GM19324 (cell line): ENCODE measurements around the gene MAPK13.
"Not testable (repeated sequence)": the region's sequence is repeated elsewhere in the genome, so short reads cannot be mapped to it uniquely, and the experiment has no call there.

Experiments used
- ATAC-seq: cut with Tn5 transposase; IDR thresholded peaks from one replicate; pipeline ENCODE4 v1.9.1; 2021; ENCODE audit warnings: mild to moderate bottlenecking, moderate library complexity; ENCODE audit not compliant: unreplicated experiment, low FRiP score

Gene MAPK13

GRCh38 chr6:36129941-36130666 is at the start of gene MAPK13:
Gene MAPK13 (plus strand): TSS chr6:36130513. CDS start chr6:36130583, 70 bp downstream.
- ATAC-seq = no peak

- ATAC-seq = no peak
These were observed 48.0 kb upstream of the MAPK13 start for GRCh38 chr6:36082318-36082717.

GRCh38 chr6:36083446-36083845 is 46.9 kb upstream of the MAPK13 start:
- no peak for ATAC-seq

GRCh38 chr6:36088204-36088603 is 42.1 kb upstream of the MAPK13 start:
- not testable (repeated sequence) for ATAC-seq

GRCh38 chr6:36089048-36089447 is 41.3 kb upstream of the MAPK13 start:
- no peak for ATAC-seq

GRCh38 chr6:36094238-36094637 is 36.1 kb upstream of the MAPK13 start:
- no peak for ATAC-seq

- ATAC-seq = no peak
These were observed 35.4 kb upstream of the MAPK13 start for GRCh38 chr6:36094753-36095496.

GRCh38 chr6:36095497-36096391 is 34.6 kb upstream of the MAPK13 start:
- no peak for ATAC-seq

- no peak for ATAC-seq
These were observed 31.9 kb upstream of the MAPK13 start for GRCh38 chr6:36098253-36098919.

GRCh38 chr6:36098920-36099647 is 31.2 kb upstream of the MAPK13 start:
- ATAC-seq = no peak

- ATAC-seq = no peak
These were observed 30.3 kb upstream of the MAPK13 start for GRCh38 chr6:36099869-36100483.

GRCh38 chr6:36101691-36102090 is 28.6 kb upstream of the MAPK13 start:
- no peak for ATAC-seq

GRCh38 chr6:36102853-36103252 is 27.5 kb upstream of the MAPK13 start:
- no peak for ATAC-seq

- ATAC-seq = no peak
These were observed 25.5 kb upstream of the MAPK13 start for GRCh38 chr6:36104836-36105235.

GRCh38 chr6:36109092-36109491 is 21.2 kb upstream of the MAPK13 start:
- no peak for ATAC-seq

- ATAC-seq = no peak
These were observed 20.3 kb upstream of the MAPK13 start for GRCh38 chr6:36110050-36110449.

GRCh38 chr6:36110863-36111262 is 19.4 kb upstream of the MAPK13 start:
- no peak for ATAC-seq

- ATAC-seq = no peak
These were observed 18.8 kb upstream of the MAPK13 start for GRCh38 chr6:36111526-36111925.

GRCh38 chr6:36113049-36113448 is 17.3 kb upstream of the MAPK13 start:
- no peak for ATAC-seq
